Glutamatergic neuron (in vitro differentiated cells): ENCODE results near the gene TMPRSS13. TPM values are rescaled to one million over a fixed set of nuclear protein-coding genes. Genes with fewer than 3 reads are reported as not detected.

Experiments
- DNase-seq: peaks from one replicate; pipeline ENCODE4 v3.0.0; 2022
- H3K27ac Mint-ChIP-seq: one replicate; pipeline ENCODE4 v1.8.0; 2020; ENCODE audit warnings: mild to moderate bottlenecking, mixed read lengths, inconsistent platforms; ENCODE audit not compliant: unreplicated experiment
- H3K27me3 Mint-ChIP-seq: one replicate; pipeline ENCODE4 v1.8.0; 2020; ENCODE audit warnings: mild to moderate bottlenecking, moderate library complexity, mixed read lengths, inconsistent platforms; ENCODE audit not compliant: unreplicated experiment
- H3K36me3 Mint-ChIP-seq: one replicate; pipeline ENCODE4 v1.8.0; 2020; ENCODE audit warnings: mild to moderate bottlenecking, mixed read lengths, inconsistent platforms; ENCODE audit not compliant: unreplicated experiment
- H3K4me1 Mint-ChIP-seq: one replicate; pipeline ENCODE4 v1.8.0; 2020; ENCODE audit warnings: mild to moderate bottlenecking, low read depth, mixed read lengths, inconsistent platforms; ENCODE audit not compliant: unreplicated experiment
- H3K4me3 Mint-ChIP-seq: one replicate; pipeline ENCODE4 v1.8.0; 2020; ENCODE audit warnings: mild to moderate bottlenecking, mixed read lengths, inconsistent platforms; ENCODE audit not compliant: unreplicated experiment
- H3K9me3 Mint-ChIP-seq: one replicate; pipeline ENCODE4 v1.8.0; 2020; ENCODE audit warnings: mild to moderate bottlenecking, moderate library complexity, mixed read lengths, inconsistent platforms; ENCODE audit not compliant: unreplicated experiment
- CTCF ChIP-seq: fragments of 200-600 bp; sonication (generic); IDR thresholded peaks from one replicate; pipeline ENCODE4 v1.5.0; 2021; ENCODE audit not compliant: partially characterized antibody, unreplicated experiment
- total RNA-seq: library from RNA; stranded (reverse); fragmentation: NEBNext Ultra II Directional; extraction: Animal tissue kit (Norgen Biotek cat#: 25700); gene quantifications from one replicate; pipeline ENCODE4 v1.2.1, GENCODE V29; 2021; ENCODE audit not compliant: unreplicated experiment

TMPRSS13 gene
- total RNA-seq, 1 donor from 2014 or later: 0.32 TPM

GRCh38 chr11:117924631-117925170 lies 4.5 kb downstream of the TMPRSS13 start:
- Mint-ChIP-seq H3K27ac (no peak overlapping the region), H3K4me1 (no peaks in the 10 kb centered on the region), H3K36me3 (no peaks in the 10 kb centered on the region), H3K4me3 (no peak overlapping the region), H3K27me3 (peaks cover 3% of the 10 kb centered on the region), H3K9me3 (no peaks in the 10 kb centered on the region)
- no peak for TF ChIP-seq CTCF
- no peak for DNase-seq

DNA sequence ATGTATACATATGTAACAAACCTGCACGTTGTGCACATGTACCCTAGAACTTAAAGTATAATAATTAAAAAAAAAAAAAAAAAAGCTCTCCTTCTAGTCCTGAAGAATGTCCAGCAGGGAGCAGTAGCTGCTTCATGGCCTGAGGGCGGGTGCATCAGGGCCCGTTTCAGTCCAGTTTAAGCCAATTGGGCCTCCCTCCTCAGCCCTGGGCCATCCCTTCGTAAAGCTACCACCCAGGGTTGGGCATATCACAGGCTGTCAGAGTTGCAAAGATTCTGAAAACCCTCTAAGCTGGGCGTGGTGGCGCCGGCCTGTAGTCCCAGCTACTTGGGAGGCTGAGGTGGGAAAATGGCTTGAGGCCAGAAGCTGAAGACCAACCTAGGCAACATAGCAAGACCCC lies 5.4 kb downstream of the TMPRSS13 start:
- no peak for TF ChIP-seq CTCF
- Mint-ChIP-seq H3K36me3 (no peaks in the 10 kb centered on the region), H3K27me3 (peaks cover 3% of the 10 kb centered on the region), H3K27ac (no peak overlapping the region), H3K4me3 (no peak overlapping the region), H3K9me3 (no peaks in the 10 kb centered on the region), H3K4me1 (no peaks in the 10 kb centered on the region)
- no peak for DNase-seq

DNA sequence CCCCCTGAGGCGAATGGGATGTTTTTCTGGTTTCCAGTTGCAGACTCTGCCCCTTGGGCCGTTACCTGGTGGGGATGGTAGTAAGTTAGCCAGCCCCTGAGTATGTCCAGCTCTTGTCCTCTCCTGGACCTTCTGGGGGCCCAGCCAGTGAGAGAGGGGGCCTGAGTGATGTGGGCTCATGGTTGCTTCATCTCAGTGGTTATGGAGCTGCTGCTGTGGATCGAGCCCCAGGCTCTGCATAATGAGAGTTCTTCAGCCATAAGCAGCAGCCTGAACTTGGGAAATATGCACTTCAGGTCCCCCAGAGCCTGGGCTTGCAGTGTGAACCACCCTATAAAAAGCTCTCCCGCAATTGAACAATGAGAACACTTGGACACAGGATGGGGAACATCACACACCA lies 5.9 kb downstream of the TMPRSS13 start:
- DNase-seq: no peak
- Mint-ChIP-seq H3K36me3 (no peaks in the 10 kb centered on the region), H3K4me3 (no peak overlapping the region), H3K27ac (no peak overlapping the region), H3K4me1 (no peaks in the 10 kb centered on the region), H3K9me3 (no peaks in the 10 kb centered on the region), H3K27me3 (peaks cover 3% of the 10 kb centered on the region)
- no peak for TF ChIP-seq CTCF

GRCh38 chr11:117921893-117922292 lies 7.3 kb downstream of the TMPRSS13 start:
- Mint-ChIP-seq H3K36me3 (no peaks in the 10 kb centered on the region), H3K4me3 (no peak overlapping the region), H3K9me3 (no peaks in the 10 kb centered on the region), H3K27me3 (peaks cover 3% of the 10 kb centered on the region), H3K27ac (no peak overlapping the region), H3K4me1 (no peaks in the 10 kb centered on the region)
- DNase-seq: no peak
- TF ChIP-seq CTCF: no peak

- Mint-ChIP-seq H3K4me1 (peaks cover 1% of the 10 kb centered on the region), H3K27me3 (peaks cover 3% of the 10 kb centered on the region), H3K27ac (no peak overlapping the region), H3K9me3 (no peaks in the 10 kb centered on the region), H3K4me3 (no peak overlapping the region), H3K36me3 (no peaks in the 10 kb centered on the region)
- no peak for DNase-seq
- no peak for TF ChIP-seq CTCF
Measured at GRCh38 chr11:117921456-117921855, 7.7 kb downstream of the TMPRSS13 start.
